Measurements from ENCODE around the gene RBFOX2. TPM values are rescaled to one million over a fixed set of nuclear protein-coding genes. Genes with fewer than 3 reads are reported as not detected.

RBFOX2 gene
- total and polyA plus RNA-seq, 10 of the 15 experiments (the other 5 are each of a cell fraction or from before 2014, with no cell fraction given), result 0.01 to 2.7 (median 0.17) TPM; not detected in 4

GRCh38 chr22:36075724-36076123, 47.1 kb upstream of the RBFOX2 start (continued):
- no peak for TF ChIP-seq MAX (IDR thresholded peaks at IDR 0.05; ENCODE audit: low read depth, low read length)

GRCh38 chr22:36075230-36075629, 46.6 kb upstream of the RBFOX2 start:
- H3K36me3 ChIP-seq (ENCODE audit: control insufficient read depth in 2 of 2, insufficient read depth in 2 of 2, low read length in 1 of 2), result no peaks in the 10 kb centered on the region
- H3K4me3 ChIP-seq, result no peak overlapping the region
- intact Hi-C loops (cut with micrococcal nuclease; ENCODE audit: unreplicated experiment) (no loop called here), in situ Hi-C loops (cut with MboI) (no loop called here)
- TF ChIP-seq CBX5 (IDR thresholded peaks at IDR 0.05; ENCODE audit: low read depth) (no peak), BCLAF1 (IDR thresholded peaks at IDR 0.05) (no peak), NRF1 (conservative IDR thresholded peaks at IDR 0.05; ENCODE audit: low read depth, low read length) (no peak), ZZZ3 (IDR thresholded peaks at IDR 0.05; ENCODE audit: control insufficient read depth, insufficient read length, low read depth) (no peak)
- no TSS peak for BruUV-seq (replicated peaks)
- no peak overlapping the region for H3K4me2 ChIP-seq (ENCODE audit: control insufficient read depth, insufficient read depth)
- ChIA-PET CTCF (interaction anchor here (3.4 kb wide), 1 partner anchor 9 kb away, joined by 12 read pairs; no protein-coding TSS in a partner anchor), POLR2A (no interaction called here), SMC1A (ENCODE audit: uncharacterized antibody, unreplicated experiment) (no interaction called here), RAD21 (ENCODE audit: unreplicated experiment) (no interaction called here)
- H3K4me1 ChIP-seq (ENCODE audit: control insufficient read depth, insufficient read depth, low read length), result no peaks in the 10 kb centered on the region
- H3K79me2 ChIP-seq (ENCODE audit: control insufficient read depth, insufficient read depth, low read length), result no peaks in the 10 kb centered on the region
- H2AFZ ChIP-seq (ENCODE audit: control insufficient read depth, low read depth, low read length), result no peak overlapping the region
- 50% methylated on average over 5 of the region's 5 CpGs for WGBS (ENCODE audit: insufficient coverage, insufficient replicate concordance, low lambda C conversion rate, missing lambda C conversion rate)
- no peaks in the 10 kb centered on the region for H3K27me3 ChIP-seq (replicated peaks in 1 of 2; ENCODE audit: control insufficient read depth in 2 of 2, insufficient read depth in 2 of 2, low read length in 1 of 2)
- no peak overlapping the region for H3K27ac ChIP-seq (ENCODE audit: control insufficient read depth, insufficient read depth)
- no peak for FAIRE-seq
- no peaks in the 10 kb centered on the region for H4K20me1 ChIP-seq (ENCODE audit: control insufficient read depth, insufficient read depth)
- H3K9me3 ChIP-seq (replicated peaks; ENCODE audit: control insufficient read depth, insufficient read depth, low read length), result no peaks in the 10 kb centered on the region; the same call in 2 of the 3 replicates
- DNase-seq (ENCODE audit: low read depth, low spot score), result no peak
- no peak overlapping the region for H3K9ac ChIP-seq (ENCODE audit: control insufficient read depth, insufficient read depth, low read length)
- no peak for ATAC-seq

Measured in GM12878 (cell line).